HG02943 (cell line): ENCODE measurements around the gene USP2.

Experiments
- ATAC-seq: cut with Tn5 transposase; IDR thresholded peaks from one replicate; pipeline ENCODE4 v1.9.1; 2021; ENCODE audit warnings: mild to moderate bottlenecking, low read depth, moderate library complexity; ENCODE audit not compliant: unreplicated experiment

The USP2 gene

DNA sequence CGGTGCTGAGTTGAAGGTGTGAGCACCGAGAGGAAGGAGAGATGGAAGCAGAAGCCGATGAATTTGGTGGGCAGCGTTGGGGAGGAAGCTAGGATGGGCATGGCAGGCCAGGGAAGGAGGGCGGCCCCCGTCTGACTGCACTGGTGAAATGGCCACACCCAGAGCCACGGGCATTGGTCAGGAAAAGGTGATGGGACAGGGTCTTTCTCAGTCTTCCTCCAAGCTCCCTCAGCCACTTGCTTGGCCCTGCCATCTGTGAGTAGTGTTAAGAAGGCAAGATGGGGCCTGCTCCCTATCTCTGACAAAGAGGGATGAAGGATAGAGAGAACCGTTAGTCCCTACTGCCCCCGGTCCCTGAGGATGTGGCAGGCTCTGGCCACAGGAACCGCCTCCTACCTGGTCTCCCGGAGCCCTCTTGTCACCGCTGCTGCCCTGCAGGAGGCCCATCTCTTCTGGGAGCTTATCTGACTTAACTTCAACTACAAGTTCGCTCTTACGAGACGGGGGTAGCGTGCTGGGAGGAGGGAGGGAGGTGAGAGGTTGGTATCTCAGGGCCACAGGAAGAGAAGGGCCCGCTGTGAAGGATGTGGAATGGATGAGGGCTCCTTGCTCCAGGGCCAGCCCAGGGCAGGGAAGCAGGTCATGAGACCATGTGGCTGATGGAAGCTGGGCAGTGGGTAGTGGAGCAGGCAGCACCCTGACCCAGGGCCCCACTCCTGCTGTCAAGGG, 71.4 kb downstream of the USP2 start:
- no peak for ATAC-seq

DNA sequence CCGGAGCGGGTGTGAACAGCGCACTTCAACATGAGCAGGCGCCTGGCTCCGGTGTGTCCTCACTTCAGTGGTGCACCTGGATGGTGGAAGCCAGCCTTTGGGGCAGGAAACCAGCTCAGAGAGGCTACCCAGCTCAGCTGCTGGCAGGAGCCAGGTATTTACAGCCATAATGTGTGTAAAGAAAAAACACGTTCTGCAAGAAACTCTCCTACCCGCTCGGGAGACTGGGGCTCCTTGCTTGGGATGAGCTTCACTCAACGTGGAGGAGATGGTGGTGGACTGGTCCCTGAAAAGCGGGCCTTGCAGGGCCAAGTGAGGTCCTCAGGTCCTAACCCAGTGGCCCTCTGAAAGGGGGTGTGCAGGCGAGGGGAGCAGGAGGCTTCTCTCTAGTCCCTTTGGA, 72.1 kb downstream of the USP2 start:
- no peak for ATAC-seq

DNA sequence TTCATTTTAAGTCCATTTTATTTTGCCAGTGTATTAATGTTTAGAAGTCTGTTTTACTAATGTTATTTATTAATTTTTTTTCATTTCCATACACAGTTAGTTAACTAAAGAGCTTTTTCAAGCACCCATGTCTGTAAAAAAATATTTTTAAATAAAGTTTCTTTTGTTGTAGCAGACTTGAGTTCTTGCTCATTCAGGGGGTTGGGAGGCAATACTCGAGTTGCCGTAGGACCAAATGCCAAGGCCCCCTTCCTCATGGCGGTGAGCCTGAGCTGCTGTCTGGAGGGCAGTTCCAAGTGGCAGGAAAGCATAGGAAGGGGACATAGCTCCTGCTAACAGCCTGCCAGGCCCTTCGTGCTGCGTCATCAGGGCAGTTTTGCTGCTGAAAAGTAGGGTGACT, 73.5 kb downstream of the USP2 start:
- no peak for ATAC-seq

DNA sequence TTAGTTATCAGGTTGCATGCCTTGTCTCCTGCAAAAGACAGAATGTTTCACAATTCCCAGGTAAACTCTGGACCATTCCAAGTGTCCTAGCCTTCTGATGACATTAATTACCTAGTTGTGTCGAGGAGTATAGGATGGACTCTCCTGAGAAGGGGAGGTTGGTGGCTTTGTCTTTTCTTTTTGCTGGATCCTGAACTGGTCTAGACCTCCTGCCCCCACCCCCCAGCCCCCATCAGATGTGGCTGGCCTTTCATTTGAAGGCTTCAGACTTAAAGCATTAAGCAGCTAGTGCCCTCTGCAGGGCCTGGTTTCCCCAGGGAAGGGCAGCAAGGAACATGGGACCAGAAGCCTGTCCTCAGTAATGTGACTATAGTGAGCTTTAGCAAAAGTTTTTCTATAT, 74.3 kb downstream of the USP2 start:
- no peak for ATAC-seq

DNA sequence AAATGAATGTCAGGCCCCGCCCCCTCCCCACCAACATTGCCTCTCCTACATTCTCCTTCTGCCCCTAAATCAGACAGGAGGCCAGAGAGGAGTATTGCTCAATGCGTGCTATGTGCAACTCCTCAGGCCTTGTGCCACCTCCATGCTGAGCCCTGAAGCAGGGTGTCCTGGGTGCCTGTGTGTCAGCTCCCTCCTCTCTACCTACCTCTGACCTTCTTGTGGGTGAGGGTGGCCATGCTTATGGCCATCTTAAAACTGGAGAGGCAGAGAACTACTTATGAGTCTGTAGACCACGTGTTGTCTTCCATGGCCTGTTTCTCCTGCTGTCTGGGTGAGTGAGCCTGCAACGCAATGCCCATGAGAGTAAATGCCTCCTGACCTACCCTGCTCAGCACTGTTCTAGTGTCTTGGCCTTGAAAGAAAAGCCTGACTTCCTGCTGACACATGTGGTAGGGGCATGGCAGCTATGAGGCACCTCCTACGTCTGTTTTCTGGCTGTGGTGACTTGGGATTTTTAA, 75.1 kb downstream of the USP2 start:
- ATAC-seq = no peak

DNA sequence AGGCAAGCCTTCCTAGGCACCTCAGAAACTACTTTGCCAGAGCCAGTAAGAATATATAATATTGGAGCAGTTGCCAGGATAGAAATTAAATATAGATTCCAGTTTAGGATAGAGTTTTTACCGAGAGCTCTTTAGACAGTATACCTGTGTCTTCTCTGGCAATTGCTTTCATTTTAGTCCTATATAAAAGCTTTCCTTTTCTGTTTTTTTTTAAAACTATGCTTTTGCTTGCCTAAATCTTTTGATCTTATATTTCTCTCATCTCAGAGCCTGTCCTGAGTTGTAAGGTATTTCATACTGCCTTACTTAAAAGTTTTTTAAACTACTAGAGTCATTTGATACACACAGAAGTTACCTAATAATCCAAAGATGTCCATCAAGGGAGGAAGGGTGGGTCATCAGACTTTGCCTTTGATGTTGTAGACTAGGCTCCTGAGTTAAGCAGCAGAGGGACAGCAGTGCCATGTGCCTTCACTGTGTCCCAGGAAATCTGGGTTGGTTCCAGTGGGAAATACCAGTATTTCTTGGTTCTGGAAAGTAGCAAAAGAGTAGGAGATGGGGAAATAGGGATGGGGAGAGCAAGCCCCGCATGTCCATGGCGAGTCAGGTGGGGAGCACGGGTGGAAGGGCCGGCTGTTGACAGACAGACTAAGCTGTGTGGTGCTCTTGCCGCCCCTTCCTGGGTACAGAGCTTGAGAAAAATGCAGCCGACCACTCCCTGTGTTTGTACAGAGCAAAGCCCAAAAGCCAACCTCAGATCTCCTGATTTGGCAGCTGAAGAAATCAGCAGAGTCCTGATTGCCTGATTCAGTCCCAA, 75.7 kb downstream of the USP2 start:
- ATAC-seq = no peak
